IPS-11a (cell line): ENCODE results near the gene SORL1.
"Not testable (repeated sequence)": the region's sequence is repeated elsewhere in the genome, so short reads cannot be mapped to it uniquely, and the experiment has no call there.

Source experiments
- H3K4me3 ChIP-seq: one replicate; pipeline ENCODE4 v1.5.1; 2013; ENCODE audit warnings: low read depth, low read length, control low read depth

SORL1 gene

DNA sequence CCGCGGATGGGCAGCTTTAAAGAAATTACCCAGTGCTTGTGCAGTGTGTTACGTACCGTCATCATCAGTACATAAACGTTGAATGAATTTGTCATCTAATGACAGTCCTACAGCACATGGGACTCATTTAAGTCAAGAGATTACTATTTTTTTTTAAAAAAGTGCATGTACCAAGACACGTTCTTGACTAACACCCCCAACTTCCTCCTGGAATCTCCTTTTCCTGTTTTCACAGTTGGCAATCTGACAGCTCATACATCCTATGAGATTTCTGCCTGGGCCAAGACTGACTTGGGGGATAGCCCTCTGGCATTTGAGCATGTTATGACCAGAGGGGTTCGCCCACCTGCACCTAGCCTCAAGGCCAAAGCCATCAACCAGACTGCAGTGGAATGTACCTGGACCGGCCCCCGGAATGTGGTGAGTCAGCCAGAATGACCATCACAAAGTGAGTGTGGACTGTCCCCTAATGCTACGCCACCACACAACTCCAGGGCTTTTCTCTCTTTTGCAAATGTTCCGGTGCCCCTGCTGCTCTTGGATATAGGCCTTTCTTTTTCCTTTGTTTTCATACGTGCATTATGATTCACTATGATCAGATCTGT lies 162.6 kb downstream of the SORL1 start:
- no peak overlapping the region for H3K4me3 ChIP-seq

DNA sequence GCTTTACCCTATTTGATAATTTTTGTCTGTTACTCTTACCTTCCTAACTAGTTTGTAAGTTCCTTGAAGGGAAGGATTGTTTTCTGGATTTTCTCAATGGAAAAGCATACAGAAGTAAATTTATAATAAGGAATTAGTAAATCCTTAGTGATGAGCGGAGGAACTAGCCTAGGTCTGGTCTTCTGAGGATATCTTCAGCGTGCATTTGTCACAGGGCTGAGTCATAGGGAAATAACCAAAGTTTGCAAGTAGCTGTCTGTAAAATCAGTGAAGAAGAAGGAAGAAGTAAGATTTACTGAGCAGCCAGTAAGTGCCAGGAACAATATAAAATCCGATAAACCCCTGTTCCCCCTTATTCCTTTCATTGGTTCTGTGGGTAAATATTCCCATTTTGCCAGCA lies 163.4 kb downstream of the SORL1 start:
- no peak overlapping the region for H3K4me3 ChIP-seq

DNA sequence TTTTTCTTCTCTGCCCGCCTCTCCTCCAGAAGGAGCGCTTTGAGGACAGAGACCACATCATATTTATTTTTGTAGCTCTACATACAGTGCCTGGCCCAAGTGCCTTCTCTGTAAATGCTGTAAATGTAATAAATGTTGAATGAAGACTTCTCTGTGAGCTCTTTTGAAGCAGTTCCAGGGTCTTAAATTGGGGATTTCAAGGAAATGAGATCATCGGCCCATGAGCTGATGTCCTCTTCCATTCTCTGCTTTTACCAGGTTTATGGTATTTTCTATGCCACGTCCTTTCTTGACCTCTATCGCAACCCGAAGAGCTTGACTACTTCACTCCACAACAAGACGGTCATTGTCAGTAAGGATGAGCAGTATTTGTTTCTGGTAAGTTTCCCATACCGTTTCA lies 166.4 kb downstream of the SORL1 start:
- no peak overlapping the region for H3K4me3 ChIP-seq

DNA sequence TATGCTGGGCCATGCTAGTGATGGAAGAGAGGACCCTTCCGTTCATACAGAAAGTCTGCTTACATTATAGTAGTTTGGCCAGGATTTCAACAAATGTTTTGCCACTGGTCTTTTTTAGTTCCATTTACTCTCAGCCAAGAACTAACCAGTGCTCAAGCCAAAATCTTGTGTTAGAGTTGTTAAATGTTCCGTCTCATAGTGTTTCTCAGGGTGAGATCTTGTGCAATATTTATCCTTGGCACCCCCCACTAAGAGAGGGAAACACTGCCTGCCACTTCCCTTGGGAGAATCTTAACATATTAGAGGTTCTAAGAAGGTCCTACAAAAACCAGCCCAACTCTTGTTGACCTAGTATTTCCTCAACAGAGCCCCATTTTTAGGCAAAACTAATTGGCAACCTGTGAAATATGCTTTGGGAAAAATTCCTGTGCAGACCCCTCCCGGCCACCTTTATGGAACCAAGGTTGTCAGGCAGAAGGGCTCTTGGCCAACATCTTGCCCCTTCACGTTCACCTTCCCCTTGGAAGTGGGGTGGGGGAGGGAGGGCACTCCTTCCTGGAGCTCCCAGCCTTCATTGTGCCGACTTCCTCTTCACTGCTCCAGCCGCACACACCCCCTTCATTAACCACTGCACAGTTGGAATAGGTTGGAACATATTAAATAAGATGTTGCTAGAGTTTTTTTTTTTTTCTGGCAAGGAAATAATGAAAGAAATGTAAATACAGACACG lies 173.8 kb downstream of the SORL1 start:
- H3K4me3 ChIP-seq, result no peak overlapping the region

DNA sequence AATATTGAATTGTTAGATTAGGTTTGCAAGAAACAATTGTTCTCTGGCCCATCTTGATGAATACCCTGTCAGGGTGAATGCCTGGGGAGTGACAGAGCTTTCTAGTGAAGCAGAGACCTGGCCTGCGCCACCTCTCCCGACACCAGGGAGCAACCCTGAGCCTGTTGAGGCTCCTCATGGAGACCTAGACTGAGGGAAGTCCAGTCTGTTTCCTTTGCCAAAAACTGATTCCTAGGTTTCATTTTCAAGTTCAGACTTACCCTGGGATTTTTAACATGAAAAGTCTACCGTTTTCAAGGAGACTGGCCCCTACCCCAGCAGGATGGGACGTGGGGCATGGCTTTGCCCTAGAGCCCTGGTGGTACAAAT lies 174.4 kb downstream of the SORL1 start:
- H3K4me3 ChIP-seq, result no peak overlapping the region

DNA sequence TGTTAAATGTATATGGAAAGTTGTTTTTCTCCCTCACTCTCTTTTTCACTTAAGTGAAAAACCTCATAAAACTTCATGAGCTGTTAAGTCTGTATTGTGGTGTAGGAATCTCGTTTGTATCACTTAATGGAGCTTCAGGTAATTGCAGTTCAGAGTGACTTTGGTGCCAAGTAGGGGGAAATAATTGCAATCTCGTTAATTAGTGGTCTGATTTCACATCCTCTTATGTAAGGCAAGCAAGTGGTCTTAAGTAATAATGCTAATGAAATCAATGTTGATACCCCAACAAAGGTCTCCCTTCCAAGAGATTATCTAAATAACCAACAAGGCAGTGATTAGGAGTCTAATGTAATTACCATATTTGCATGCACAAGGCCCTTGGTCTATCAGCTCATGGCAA lies 174.9 kb downstream of the SORL1 start:
- H3K4me3 ChIP-seq, result no peak overlapping the region

DNA sequence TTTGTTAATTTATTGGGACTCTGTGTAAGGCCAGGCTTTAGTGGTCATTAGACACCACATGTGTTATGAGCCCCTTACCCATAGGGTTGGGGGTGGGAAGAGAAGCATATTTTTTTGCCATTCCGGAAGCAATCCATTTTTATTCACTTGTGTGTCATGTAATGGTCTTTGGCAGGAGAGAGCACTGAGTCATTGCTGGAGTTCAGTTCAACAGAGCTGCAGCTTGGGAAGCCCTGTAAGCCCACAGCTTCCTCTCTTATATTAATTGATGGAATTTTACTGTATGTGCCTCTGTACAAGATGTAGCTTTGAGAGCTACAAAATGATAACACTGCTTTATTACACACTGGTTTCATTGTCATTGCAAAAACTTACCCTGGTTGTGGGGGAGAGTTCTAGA lies 177.9 kb downstream of the SORL1 start:
- H3K4me3 ChIP-seq, result no peak overlapping the region

DNA sequence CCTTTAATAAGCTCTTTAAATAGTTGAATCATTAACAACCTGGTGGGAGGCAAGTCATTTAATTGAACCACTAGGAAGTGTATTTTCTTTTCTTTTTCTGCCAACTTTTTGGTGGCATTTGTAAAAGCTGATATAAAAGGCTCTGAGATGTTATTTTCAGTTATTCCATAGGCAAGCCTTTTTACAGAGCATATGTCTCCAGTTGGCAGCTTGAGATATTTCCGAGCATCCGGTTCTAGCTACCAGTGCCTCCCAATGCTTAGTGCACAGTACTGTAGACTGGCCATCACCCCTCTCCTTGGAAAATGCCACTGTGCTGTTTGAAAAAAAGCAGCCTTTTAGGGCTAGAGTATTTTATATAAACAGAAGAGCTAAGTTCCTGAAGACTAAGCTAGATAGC lies 179.3 kb downstream of the SORL1 start:
- no peak overlapping the region for H3K4me3 ChIP-seq

DNA sequence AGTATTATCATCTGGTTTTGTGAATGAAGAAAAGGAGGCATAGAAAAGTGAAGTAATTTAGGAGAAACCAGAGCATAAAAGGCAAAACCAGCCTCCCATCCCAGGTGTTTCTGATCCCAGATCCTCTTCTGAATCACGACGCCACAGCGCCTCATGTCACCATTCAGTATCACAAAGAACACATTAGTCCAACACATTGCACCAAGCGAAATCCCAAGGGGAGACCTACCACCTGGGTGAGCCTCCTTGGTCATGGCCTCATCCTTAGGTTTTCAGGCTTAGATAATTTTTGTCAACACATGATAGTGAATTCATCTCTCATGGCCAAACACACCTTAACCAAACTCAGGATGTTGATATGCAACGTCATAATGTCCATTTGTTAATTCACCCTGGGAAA lies 182.2 kb downstream of the SORL1 start:
- H3K4me3 ChIP-seq, result no peak overlapping the region

DNA sequence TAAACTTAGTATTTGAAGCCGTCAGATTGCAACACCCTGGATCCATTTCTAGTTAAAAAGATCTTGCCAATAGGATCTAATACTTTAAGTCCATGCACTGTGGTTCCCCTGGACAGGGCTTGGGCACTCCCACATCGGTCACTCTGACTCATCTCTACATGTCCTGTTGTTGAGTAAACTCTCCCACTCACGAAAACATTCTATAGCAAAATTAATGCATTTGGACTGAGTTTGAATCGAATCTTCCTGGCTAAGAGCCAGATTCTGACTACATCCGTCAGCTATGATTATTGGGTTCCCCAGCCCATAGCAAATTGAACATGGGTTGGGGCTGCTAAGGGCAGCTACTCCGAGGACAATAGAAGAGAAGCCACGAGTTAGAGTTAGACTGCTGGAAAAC lies 182.8 kb downstream of the SORL1 start:
- H3K4me3 ChIP-seq, result no peak overlapping the region

DNA sequence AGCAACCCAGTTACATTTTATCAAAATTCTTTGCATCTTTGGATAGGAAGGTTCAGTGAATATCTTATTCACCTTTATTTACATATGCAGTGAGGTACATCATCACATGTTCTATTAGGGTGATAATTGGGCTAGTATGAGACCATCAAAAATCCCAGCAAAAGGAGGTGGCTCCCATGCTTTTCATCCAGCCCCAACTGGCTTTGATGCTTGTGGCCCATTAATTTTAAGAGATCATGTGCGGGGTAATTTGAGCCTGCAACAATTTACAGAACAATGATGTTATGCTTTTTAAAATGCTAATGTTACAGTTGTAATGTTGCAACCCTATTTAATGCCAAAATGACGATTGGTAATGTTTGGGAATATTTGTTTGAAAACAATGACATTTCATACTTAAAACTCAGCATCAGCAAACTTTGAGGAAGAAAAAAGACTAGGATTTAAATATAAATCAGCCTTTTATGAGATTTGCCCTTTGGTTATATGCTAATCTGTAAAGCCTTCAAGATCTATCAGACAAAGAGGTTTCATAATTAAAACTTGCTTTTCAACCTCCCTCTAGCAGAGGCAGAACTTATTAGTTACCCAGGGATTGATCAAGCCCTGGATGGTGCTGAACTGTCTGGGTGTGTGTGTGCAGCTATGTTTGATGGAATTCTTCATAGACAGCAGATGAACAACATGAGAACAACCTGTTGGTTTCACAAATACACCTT lies 184.1 kb downstream of the SORL1 start:
- H3K4me3 ChIP-seq, result no peak overlapping the region

DNA sequence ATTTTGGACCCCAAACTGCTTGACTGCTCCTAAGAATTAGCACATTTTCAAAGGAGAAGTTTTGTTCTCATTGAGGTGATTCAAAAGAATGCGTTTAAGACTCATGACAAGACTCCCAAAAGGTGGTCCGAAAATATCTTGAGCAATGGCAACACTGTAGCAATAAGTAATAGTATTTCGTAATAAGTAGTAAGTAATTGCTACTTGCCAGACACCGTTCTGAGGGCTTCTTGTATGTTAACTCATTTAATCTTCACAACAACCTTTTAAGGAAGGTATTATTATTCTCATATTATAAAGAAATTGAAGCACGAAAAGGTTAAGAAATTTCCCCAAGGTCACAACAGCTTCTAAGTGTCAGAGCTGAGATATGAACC lies 184.7 kb downstream of the SORL1 start:
- H3K4me3 ChIP-seq, result no peak overlapping the region

DNA sequence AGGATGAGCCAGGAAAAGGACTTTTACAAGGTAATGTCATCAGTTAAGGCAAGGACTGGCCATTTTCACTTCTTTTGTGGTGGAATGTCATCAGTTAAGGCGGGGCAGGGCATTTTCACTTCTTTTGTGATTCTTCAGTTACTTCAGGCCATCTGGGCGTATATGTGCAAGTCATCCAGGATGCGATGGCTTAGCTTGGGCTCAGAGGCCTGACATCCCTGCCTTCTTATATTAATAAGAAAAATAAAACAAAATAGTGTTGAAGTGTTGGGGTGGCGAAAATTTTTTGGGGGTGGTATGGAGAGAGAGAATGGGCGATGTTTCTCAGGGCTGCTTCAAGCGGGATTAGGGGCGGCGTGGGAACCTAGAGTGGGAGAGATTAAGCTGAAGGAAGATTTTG lies 185.5 kb downstream of the SORL1 start:
- H3K4me3 ChIP-seq, result not testable (repeated sequence)

DNA sequence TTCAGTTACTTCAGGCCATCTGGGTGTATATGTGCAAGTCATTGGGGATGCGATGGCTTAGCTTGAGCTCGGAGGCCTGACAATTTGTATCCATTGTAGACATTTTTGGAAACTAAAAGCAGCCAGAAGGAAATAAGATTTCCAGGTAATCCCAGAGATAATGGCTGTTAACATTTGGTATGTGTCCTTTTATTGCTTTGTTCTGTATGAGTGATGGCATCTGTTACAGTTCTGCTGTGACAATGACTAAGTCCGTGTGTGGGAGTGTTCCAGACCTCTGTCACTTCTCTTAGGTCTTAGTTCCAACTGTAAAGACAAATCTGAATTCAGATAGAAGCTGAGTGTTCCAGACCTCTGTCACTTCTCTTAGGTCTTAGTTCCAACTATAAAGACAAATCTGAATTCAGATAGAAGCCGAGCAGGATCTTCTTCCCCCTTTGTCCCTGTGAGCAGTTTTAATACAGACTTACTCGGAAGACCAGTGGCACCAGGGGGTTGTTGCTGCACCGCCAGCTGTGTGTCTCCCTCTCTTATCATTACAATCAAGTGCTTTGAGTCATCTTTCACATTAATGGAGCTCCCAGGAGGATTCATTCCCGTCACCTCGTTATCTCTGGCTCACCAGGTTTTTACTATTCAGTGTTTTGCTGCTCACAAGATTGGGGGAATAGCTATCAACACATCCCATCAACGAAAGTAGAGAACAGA lies 191.5 kb downstream of the SORL1 start:
- H3K4me3 ChIP-seq, result no peak overlapping the region

DNA sequence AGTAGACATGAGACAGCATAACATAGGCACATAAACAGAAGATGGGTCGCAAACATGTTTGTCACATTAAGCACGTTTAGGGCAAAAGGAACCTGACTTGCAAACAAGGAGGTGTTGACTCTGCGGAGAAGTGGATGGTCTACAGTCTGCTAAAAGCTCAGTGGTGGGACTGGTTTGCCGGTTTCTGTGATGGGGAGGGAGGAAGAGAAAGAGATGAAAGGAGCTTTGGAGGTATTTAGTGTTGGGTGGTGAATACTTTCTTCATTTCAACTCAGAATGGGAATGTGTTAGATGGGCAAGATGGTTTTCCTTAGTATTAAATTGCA lies 192.0 kb downstream of the SORL1 start:
- no peak overlapping the region for H3K4me3 ChIP-seq

DNA sequence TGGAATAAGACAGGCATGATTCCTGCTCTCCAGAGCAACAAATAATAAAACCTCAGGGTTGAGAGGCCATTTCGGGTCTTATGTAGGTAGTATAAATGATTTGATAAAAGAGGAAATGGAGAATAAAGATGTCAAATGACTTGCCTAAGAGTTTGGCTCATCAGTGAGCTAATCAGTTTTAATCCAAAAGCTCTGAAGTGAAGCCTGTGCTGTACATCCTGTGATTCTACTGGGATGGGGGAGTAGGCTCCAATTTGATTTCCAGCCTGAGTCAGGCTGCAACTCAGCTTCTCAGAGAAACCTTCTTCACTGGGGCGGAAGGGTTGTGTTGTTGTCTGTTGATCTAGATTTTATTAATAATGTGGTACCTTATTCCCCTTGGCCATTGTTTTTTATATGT lies 192.9 kb downstream of the SORL1 start:
- no peak overlapping the region for H3K4me3 ChIP-seq

DNA sequence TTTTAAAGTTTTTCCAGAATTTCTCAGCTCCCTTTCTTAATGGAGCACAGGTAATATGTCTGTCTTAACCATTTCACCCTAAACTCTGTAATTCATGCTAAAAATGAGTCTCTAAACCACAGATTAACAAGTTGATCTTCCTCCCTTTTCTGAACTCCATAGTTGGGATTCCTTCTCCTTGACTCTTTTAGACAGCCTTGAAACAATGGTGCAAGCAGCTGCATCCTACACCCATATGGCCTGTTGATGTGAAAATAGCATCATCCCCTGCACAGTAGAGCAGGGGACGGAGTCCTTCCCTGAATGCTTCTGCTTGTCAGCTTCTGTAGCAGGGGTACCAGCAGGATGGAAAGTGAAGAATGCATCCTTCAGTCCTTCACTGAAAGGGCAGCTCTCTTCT lies 193.5 kb downstream of the SORL1 start:
- H3K4me3 ChIP-seq, result no peak overlapping the region

DNA sequence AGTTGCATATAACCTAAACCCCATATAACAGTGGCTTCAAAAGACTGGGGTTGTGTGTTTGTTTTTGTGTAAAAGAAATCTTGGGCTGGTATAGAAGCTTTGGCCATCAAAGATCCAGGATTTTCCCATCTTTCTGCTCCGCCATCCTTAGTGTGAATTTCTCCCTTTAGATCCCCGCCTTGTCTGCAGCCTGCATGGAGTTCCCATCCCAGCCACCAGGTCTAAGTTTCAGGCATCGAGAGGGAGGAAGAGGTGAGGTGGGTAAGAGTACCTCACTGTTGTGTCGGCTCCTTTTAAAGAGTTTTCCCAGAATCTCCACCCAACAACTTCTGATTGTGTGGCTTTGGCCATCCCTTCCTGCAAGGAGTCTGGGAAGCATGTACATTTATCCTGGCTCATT lies 196.2 kb downstream of the SORL1 start:
- no peak overlapping the region for H3K4me3 ChIP-seq

DNA sequence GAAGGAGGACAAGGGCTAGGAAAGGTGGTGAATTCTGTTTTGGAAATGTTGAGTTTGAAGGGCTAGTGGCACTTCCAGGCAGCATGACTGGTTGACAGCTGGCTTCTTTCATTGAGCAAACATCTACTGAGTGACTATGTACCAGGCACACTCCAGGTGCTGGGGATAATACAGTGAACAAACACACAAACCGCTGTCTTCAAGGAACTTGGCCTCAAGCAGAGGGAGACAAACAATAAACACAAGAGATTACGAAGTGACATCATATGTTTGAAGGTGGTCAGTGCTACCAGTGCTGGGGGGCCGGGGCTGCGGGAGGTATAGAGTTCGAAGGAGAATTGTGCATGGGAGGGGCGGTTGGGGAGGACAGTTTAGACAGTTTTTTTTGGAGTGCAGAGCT lies 197.7 kb downstream of the SORL1 start:
- no peak overlapping the region for H3K4me3 ChIP-seq

DNA sequence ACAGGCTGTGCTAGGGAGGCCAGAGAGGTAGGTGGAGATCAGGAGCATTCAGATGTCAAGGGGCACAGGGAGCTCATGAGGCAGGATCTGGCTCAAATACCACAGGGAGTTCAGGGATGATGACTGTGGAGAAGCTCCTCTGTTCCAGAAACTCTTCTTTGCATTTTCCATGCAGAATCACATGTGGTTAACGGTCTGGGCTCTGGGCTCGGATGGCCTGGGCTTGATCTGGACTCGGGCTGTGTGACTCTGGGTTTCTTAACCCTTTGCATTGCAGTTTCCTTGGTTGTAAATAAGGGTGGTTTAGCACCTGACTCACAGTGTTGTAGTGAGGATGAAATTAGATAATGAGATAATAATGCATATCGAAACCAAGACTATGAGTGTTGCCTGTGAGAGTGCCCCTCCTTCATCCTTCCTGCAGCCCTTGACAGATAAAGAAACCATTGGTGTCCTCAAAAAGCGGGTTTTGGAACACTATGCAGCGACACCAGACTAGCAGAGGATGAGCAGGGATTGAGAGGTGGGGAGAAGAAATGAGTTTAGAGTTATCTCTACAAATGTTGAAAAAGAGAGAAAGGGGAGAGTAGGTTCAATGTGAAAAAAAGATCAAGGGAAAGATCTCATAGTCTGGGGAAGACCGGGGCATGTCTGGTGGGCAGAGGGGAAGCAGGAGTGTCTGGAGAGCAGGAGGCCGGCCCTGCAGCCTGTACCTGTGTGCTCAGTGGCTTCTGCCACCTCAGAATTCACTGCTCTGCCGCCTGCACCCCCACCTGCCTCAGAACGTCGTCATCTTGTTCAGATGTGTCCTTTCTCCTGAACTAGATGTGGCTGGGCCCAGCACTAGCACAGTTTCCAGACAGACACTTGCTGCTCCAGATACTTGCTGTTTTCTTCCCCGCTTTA lies 198.5 kb downstream of the SORL1 start:
- no peak overlapping the region for H3K4me3 ChIP-seq

DNA sequence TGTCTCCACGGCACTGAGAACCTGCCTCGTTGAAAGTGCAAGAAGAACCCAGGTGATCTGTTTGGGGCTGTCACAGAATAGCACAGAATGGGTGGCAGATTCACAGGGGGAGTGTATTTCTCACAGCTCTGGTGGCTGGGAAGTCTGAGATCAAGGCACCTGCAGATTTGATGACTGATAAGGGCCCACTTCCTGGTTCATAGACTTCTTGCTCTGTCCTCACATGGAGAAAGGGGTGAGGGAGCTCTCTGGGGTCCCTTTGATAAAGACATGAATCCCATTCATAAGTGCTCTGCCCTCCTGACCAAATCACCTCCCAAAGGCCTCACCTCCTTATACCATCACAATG lies 199.1 kb downstream of the SORL1 start:
- no peak overlapping the region for H3K4me3 ChIP-seq
